HepG2 (cell line): ENCODE results near the gene MRPL38. TPM values are rescaled to one million over a fixed set of nuclear protein-coding genes. Genes with fewer than 3 reads are reported as not detected.

ENCODE experiments used
- AKAP8 ChIP-seq: sonication (generic); formaldehyde crosslinking; IDR thresholded peaks from 2 replicates; pipeline ENCODE4 v1.5.1; 2020; ENCODE audit warnings: mild to moderate bottlenecking, missing genetic modification reagents
- ATF7 ChIP-seq, 2 experiments: fragments of 450-650 bp in 1 of 2; sonication (generic) in 1 of 2; formaldehyde crosslinking in 1 of 2; IDR thresholded peaks; 2 replicates each; pipeline versions ENCODE4 v1.4.0 to v1.6.1; 2016 to 2020; ENCODE audit warnings: antibody characterized with exemption in 1 of 2, mild to moderate bottlenecking in 1 of 2, missing genetic modification reagents in 1 of 2
- ATF7-NPFF ChIP-seq: sonication (generic); formaldehyde crosslinking; IDR thresholded peaks from 2 replicates; pipeline ENCODE4 v1.8.1; 2023; ENCODE audit warnings: mild to moderate bottlenecking, low read depth, missing genetic modification reagents, moderate library complexity
- CCDC6 ChIP-seq: sonication (generic); formaldehyde crosslinking; IDR thresholded peaks from 2 replicates; pipeline ENCODE4 v1.8.1; 2022; ENCODE audit warnings: mild to moderate bottlenecking, missing genetic modification reagents, moderate library complexity
- DBP ChIP-seq: sonication (generic); formaldehyde crosslinking; IDR thresholded peaks from 2 replicates; pipeline ENCODE4 v1.4.0; 2020; ENCODE audit warnings: missing genetic modification reagents; ENCODE audit errors: not compliant biosample characterization
- KLF12 ChIP-seq: sonication (generic); formaldehyde crosslinking; IDR thresholded peaks from 2 replicates; pipeline ENCODE4 v1.4.0; 2020; ENCODE audit warnings: missing genetic modification reagents, borderline replicate concordance
- MXD4 ChIP-seq: IDR thresholded peaks from 2 replicates; pipeline ENCODE4 v1.6.1; 2016; ENCODE audit warnings: mild to moderate bottlenecking, missing biosample characterization, missing genetic modification reagents
- POLR2AphosphoS2 ChIP-seq: IDR thresholded peaks from 2 replicates; pipeline ENCODE4 v1.6.1; 2011; ENCODE audit warnings: low read depth, low read length, improper control_type of control experiment
- RAD21 ChIP-seq: fragments of 450-650 bp; formaldehyde crosslinking; IDR thresholded peaks from 2 replicates; pipeline ENCODE4 v1.5.0; 2020; ENCODE audit warnings: mild to moderate bottlenecking
- SETDB1 ChIP-seq: sonication (generic); formaldehyde crosslinking; IDR thresholded peaks from 2 replicates; pipeline ENCODE4 v1.5.1; 2020; ENCODE audit warnings: missing genetic modification reagents, mild to moderate bottlenecking, borderline replicate concordance
- SPEN ChIP-seq: sonication (generic); formaldehyde crosslinking; IDR thresholded peaks from 2 replicates; pipeline ENCODE4 v1.5.1; 2020; ENCODE audit warnings: low read depth, mild to moderate bottlenecking, missing genetic modification reagents
- ZFP82 ChIP-seq: sonication (generic); formaldehyde crosslinking; IDR thresholded peaks from 2 replicates; pipeline ENCODE4 v1.5.1; 2020; ENCODE audit warnings: mild to moderate bottlenecking, missing genetic modification reagents, borderline replicate concordance
- ZMYM4 ChIP-seq: sonication (generic); formaldehyde crosslinking; IDR thresholded peaks from 2 replicates; pipeline ENCODE4 v1.8.1; 2023; ENCODE audit warnings: mild to moderate bottlenecking, missing genetic modification reagents
- ZNF431 ChIP-seq: sonication (generic); formaldehyde crosslinking; IDR thresholded peaks from 2 replicates; pipeline ENCODE4 v1.9.0; 2022; ENCODE audit warnings: missing genetic modification reagents, low read depth, mild to moderate bottlenecking, borderline replicate concordance
- ZNF547 ChIP-seq: sonication (generic); formaldehyde crosslinking; IDR thresholded peaks from 2 replicates; pipeline ENCODE4 v1.5.1; 2020; ENCODE audit warnings: mild to moderate bottlenecking, missing genetic modification reagents
- ZNF552 ChIP-seq: sonication (generic); formaldehyde crosslinking; IDR thresholded peaks from 2 replicates; pipeline ENCODE4 v1.9.0; 2022; ENCODE audit warnings: missing genetic modification reagents, mild to moderate bottlenecking, borderline replicate concordance
- ZNF883 ChIP-seq: sonication (generic); formaldehyde crosslinking; IDR thresholded peaks from 2 replicates; pipeline ENCODE4 v1.5.1; 2020; ENCODE audit warnings: mild to moderate bottlenecking, missing genetic modification reagents; ENCODE audit errors: not compliant biosample characterization
- ZSCAN9 ChIP-seq: IDR thresholded peaks from 2 replicates; pipeline ENCODE4 v1.6.1; 2016; ENCODE audit warnings: borderline replicate concordance
- polyA plus RNA-seq, 8 experiments: library from polyadenylated mRNA; depleted of rRNA in 3 of 8; stranded (reverse) in 7 of 8; unstranded in 1 of 8; fragments of >200 nt; fragmentation: Illumina TruSeq in 4 of 8; extraction: Trizol in 4 of 8; gene quantifications; 2 replicates each; pipeline versions ENCODE4 v1.2.1 to v1.2.3, GENCODE V29; 2011 to 2016; ENCODE audit warnings: low read depth in 4 of 8, missing spikeins in 1 of 8, mixed read lengths in 1 of 8; ENCODE audit not compliant: insufficient read depth in 1 of 8
- total RNA-seq, 5 experiments: library from RNA; depleted of rRNA; stranded (reverse); fragments of >200 nt; fragmentation: Illumina TruSeq; extraction: Trizol; gene quantifications; 2 replicates each; pipeline ENCODE4 v1.2.3, GENCODE V29; 2016; ENCODE audit warnings: low read depth in 1 of 5
- TF ChIP-seq, protein P1 (sequence below): sonication (generic); formaldehyde crosslinking; IDR thresholded peaks from 2 replicates; pipeline ENCODE4 v1.5.0; 2020; ENCODE audit warnings: mild to moderate bottlenecking, missing genetic modification reagents, borderline replicate concordance
- TF ChIP-seq, protein P2 (sequence below): IDR thresholded peaks from 2 replicates; pipeline ENCODE4 v1.6.1; 2012; ENCODE audit warnings: inconsistent platforms

Gene MRPL38
- total and polyA plus RNA-seq, 2 of the 13 experiments (the other 11 are each of a cell fraction or from before 2014, with no cell fraction given): 83.7 to 125 TPM

DNA sequence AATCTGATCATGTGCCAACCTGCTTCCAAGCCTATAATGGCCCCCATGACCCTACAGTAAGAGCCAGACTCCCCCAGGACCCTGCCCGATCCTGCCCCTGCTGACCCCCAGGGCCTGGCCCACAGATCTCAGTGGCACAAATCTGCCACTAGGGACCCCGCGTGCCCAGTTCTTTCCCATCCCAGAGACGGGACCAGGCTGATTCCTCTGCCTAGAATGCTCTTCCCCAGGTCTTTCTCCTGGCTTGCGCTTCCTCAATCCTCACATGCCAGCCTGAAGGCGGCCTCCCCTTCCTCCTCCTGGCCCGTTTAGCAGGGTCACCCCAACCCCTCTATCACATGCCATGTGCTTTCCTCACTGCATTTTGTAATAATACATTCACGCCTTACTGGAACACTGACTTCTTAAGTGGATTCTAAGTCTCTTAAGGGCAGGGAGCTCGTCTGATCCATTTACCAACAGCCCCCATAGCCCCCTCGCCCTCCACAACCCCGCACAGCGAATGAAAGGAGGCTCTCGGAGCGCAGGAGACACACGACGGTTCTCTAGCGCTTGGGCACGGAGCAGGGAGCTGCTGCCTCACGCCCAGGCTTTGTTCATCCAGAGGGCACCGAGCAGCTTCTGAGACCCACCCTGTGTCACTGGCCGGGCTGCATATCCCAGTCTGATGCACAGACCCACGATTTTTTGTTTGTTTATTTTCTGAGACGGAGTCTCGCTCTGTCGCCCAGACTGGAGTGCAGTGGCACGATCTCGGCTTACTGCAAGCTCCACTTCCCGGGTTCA, 9.1 kb downstream of the MRPL38 start (continued):
- TF ChIP-seq, protein P1, sequence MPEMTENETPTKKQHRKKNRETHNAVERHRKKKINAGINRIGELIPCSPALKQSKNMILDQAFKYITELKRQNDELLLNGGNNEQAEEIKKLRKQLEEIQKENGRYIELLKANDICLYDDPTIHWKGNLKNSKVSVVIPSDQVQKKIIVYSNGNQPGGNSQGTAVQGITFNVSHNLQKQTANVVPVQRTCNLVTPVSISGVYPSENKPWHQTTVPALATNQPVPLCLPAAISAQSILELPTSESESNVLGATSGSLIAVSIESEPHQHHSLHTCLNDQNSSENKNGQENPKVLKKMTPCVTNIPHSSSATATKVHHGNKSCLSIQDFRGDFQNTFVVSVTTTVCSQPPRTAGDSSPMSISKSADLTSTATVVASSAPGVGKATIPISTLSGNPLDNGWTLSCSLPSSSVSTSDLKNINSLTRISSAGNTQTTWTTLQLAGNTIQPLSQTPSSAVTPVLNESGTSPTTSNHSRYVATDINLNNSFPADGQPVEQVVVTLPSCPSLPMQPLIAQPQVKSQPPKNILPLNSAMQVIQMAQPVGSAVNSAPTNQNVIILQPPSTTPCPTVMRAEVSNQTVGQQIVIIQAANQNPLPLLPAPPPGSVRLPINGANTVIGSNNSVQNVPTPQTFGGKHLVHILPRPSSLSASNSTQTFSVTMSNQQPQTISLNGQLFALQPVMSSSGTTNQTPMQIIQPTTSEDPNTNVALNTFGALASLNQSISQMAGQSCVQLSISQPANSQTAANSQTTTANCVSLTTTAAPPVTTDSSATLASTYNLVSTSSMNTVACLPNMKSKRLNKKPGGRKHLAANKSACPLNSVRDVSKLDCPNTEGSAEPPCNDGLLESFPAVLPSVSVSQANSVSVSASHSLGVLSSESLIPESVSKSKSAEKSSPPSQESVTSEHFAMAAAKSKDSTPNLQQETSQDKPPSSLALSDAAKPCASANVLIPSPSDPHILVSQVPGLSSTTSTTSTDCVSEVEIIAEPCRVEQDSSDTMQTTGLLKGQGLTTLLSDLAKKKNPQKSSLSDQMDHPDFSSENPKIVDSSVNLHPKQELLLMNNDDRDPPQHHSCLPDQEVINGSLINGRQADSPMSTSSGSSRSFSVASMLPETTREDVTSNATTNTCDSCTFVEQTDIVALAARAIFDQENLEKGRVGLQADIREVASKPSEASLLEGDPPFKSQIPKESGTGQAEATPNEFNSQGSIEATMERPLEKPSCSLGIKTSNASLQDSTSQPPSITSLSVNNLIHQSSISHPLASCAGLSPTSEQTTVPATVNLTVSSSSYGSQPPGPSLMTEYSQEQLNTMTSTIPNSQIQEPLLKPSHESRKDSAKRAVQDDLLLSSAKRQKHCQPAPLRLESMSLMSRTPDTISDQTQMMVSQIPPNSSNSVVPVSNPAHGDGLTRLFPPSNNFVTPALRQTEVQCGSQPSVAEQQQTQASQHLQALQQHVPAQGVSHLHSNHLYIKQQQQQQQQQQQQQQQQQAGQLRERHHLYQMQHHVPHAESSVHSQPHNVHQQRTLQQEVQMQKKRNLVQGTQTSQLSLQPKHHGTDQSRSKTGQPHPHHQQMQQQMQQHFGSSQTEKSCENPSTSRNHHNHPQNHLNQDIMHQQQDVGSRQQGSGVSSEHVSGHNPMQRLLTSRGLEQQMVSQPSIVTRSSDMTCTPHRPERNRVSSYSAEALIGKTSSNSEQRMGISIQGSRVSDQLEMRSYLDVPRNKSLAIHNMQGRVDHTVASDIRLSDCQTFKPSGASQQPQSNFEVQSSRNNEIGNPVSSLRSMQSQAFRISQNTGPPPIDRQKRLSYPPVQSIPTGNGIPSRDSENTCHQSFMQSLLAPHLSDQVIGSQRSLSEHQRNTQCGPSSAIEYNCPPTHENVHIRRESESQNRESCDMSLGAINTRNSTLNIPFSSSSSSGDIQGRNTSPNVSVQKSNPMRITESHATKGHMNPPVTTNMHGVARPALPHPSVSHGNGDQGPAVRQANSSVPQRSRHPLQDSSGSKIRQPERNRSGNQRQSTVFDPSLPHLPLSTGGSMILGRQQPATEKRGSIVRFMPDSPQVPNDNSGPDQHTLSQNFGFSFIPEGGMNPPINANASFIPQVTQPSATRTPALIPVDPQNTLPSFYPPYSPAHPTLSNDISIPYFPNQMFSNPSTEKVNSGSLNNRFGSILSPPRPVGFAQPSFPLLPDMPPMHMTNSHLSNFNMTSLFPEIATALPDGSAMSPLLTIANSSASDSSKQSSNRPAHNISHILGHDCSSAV: no peak
- TF ChIP-seq ZMYM4 (CRISPR knock-in tag) (no peak), ZFP82 (CRISPR knock-in tag) (no peak), ATF7-NPFF (CRISPR knock-in tag) (no peak), MXD4 (CRISPR knock-in tag) (no peak), ZNF547 (CRISPR knock-in tag) (no peak), RAD21 (CRISPR knock-in tag) (peak; percentile 49), ZNF883 (no peak), ZNF431 (CRISPR knock-in tag) (no peak), KLF12 (CRISPR knock-in tag) (no peak), SPEN (CRISPR knock-in tag) (0 out of 2 replicates have a peak, but pooled peaks have one; percentile 3), CCDC6 (CRISPR knock-in tag) (no peak), DBP (CRISPR knock-in tag) (no peak), POLR2AphosphoS2 (no peak), ZNF552 (CRISPR knock-in tag) (no peak), ATF7 (IDR thresholded peaks at IDR 0.05) (no peak), ATF7 (CRISPR knock-in tag; IDR thresholded peaks at IDR 0.05) (no peak), SETDB1 (CRISPR knock-in tag) (no peak), AKAP8 (CRISPR knock-in tag) (no peak), ZSCAN9 (CRISPR knock-in tag) (no peak)
- TF ChIP-seq, protein P2, sequence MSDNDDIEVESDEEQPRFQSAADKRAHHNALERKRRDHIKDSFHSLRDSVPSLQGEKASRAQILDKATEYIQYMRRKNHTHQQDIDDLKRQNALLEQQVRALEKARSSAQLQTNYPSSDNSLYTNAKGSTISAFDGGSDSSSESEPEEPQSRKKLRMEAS: no peak; the same call in 1 of the 2 replicates
